Endodermal cell (in vitro differentiated cells): Measurements from ENCODE around the gene RNF150. TPM values are rescaled to one million over a fixed set of nuclear protein-coding genes. Genes with fewer than 3 reads are reported as not detected.

Experiments
- DNase-seq: peaks from one replicate; pipeline ENCODE4 v3.0.0-alpha.2; 2017
- H3K27ac ChIP-seq: 2 replicates; pipeline ENCODE4 v1.5.1; 2013; ENCODE audit warnings: mild to moderate bottlenecking, low read depth, low read length, moderate library complexity
- H3K27me3 ChIP-seq: 2 replicates; pipeline ENCODE4 v1.6.1; 2013; ENCODE audit warnings: mild to moderate bottlenecking, low read length, moderate library complexity; ENCODE audit not compliant: insufficient read depth, control insufficient read depth, poor library complexity, severe bottlenecking
- H3K36me3 ChIP-seq: 2 replicates; pipeline ENCODE4 v1.7.0; 2013; ENCODE audit warnings: mild to moderate bottlenecking, low read length, moderate library complexity; ENCODE audit not compliant: control insufficient read depth, insufficient read depth
- H3K4me1 ChIP-seq: one replicate; pipeline ENCODE4 v1.7.0; 2013; ENCODE audit warnings: low read length; ENCODE audit not compliant: control insufficient read depth, insufficient read depth
- H3K4me3 ChIP-seq: 2 replicates; pipeline ENCODE4 v1.5.1; 2013; ENCODE audit warnings: mild to moderate bottlenecking, low read length, moderate library complexity
- H3K9ac ChIP-seq: 2 replicates; pipeline ENCODE4 v1.6.1; 2013; ENCODE audit warnings: mild to moderate bottlenecking, low read length, moderate library complexity; ENCODE audit not compliant: poor library complexity, severe bottlenecking; ENCODE audit errors: extremely low read depth
- H3K9me3 ChIP-seq: 2 replicates; pipeline ENCODE4 v1.6.1; 2013; ENCODE audit warnings: mild to moderate bottlenecking, low read length, moderate library complexity; ENCODE audit not compliant: control insufficient read depth
- H3K27ac Mint-ChIP-seq: 2 replicates; pipeline ENCODE4 v1.8.0; 2020; ENCODE audit warnings: mixed read lengths
- H3K27me3 Mint-ChIP-seq: 2 replicates; pipeline ENCODE4 v1.8.0; 2021; ENCODE audit warnings: mild to moderate bottlenecking, mixed read lengths; ENCODE audit not compliant: insufficient read depth
- H3K36me3 Mint-ChIP-seq: 2 replicates; pipeline ENCODE4 v1.8.0; 2020; ENCODE audit warnings: low read depth, mixed read lengths
- H3K4me1 Mint-ChIP-seq: 2 replicates; pipeline ENCODE4 v1.8.0; 2020; ENCODE audit warnings: mixed read lengths
- H3K4me3 Mint-ChIP-seq: 2 replicates; pipeline ENCODE4 v1.8.0; 2020; ENCODE audit warnings: mild to moderate bottlenecking, moderate library complexity, mixed read lengths
- H3K9me3 Mint-ChIP-seq: 2 replicates; pipeline ENCODE4 v1.8.0; 2020; ENCODE audit warnings: mild to moderate bottlenecking, mixed read lengths
- WGBS, 2 experiments: methylation state at CpG; one replicate each; pipeline versions ENCODE4 v1.1.5 to v1.1.7; 2013; ENCODE audit warnings: missing lambda C conversion rate in 2 of 2, mixed read lengths in 1 of 2; ENCODE audit not compliant: insufficient coverage in 1 of 2, insufficient read length in 1 of 2; 5-methylcytosine and 5-hydroxymethylcytosine counted together
- total RNA-seq, 2 donors: library from RNA; stranded (reverse); fragmentation: NEBNext Ultra II Directional in 1 of 2; extraction: Animal tissue kit (Norgen Biotek cat#: 25700) in 1 of 2; gene quantifications; 2 replicates in 1 of 2; 3 replicates in 1 of 2; pipeline ENCODE4 v1.2.1, GENCODE V29; 2021
- TF ChIP-seq, protein P1 (sequence below): fragments of 200-600 bp; sonication (generic); conservative IDR thresholded peaks from 2 replicates; pipeline ENCODE4 v1.5.0; 2021; ENCODE audit warnings: antibody characterized with exemption, mild to moderate bottlenecking

The RNF150 gene
- total RNA-seq, 2 donors from 2014 or later: 8.2 to 10.4 TPM

DNA sequence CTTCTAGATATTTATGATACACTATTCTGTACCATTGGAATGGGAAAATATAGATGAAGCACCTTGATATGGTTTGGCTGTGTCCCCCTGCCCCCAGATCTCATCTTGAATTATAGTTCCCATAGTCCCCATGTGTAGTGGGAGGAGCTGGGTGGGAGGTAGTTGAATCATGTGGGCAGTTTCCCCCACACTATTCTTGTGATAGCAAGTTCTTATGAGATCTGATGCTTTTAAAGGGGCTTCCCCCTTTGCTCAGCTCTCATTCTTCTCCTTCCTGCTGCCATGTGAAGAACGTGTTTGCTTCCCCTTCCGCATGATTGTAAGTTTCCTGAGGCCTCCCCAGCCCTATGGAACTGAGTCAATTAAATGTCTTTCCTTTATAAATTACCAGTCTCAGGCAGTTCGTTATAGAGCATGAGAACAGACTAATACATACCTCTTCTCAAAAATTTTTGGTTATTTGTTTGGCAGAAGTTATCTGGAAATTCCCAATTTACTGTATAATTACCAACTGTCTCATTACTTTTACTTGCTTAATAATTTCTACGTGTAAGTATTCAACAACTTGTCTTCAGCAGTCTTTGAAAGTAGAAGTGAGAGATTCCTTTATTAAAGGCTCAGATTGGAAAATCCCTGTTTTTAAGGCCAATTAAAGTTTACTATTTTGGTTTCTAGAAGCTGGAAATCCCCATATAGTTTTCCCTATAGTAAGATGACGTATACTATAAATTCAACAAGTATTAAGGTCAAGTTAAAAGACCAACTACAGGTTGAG, 152.7 kb downstream of the RNF150 start:
- H3K4me3 Mint-ChIP-seq: no peak overlapping the region
- 85 to 88% methylated on average over 4 to 5 of the region's 5 CpGs for WGBS, 2 experiments
- Histone ChIP-seq H3K4me3 (no peak overlapping the region), H3K27ac (no peak overlapping the region), H3K27me3 (no peaks in the 10 kb centered on the region), H3K9me3 (no peaks in the 10 kb centered on the region), H3K9ac (no peak overlapping the region), H3K4me1 (no peaks in the 10 kb centered on the region), H3K36me3 (no peaks in the 10 kb centered on the region)
- H3K36me3 Mint-ChIP-seq: no peaks in the 10 kb centered on the region
- no peak for DNase-seq
- TF ChIP-seq, protein P1, sequence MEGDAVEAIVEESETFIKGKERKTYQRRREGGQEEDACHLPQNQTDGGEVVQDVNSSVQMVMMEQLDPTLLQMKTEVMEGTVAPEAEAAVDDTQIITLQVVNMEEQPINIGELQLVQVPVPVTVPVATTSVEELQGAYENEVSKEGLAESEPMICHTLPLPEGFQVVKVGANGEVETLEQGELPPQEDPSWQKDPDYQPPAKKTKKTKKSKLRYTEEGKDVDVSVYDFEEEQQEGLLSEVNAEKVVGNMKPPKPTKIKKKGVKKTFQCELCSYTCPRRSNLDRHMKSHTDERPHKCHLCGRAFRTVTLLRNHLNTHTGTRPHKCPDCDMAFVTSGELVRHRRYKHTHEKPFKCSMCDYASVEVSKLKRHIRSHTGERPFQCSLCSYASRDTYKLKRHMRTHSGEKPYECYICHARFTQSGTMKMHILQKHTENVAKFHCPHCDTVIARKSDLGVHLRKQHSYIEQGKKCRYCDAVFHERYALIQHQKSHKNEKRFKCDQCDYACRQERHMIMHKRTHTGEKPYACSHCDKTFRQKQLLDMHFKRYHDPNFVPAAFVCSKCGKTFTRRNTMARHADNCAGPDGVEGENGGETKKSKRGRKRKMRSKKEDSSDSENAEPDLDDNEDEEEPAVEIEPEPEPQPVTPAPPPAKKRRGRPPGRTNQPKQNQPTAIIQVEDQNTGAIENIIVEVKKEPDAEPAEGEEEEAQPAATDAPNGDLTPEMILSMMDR: no peak
- no peaks in the 10 kb centered on the region for H3K4me1 Mint-ChIP-seq
- H3K27me3 Mint-ChIP-seq: no peaks in the 10 kb centered on the region
- H3K27ac Mint-ChIP-seq: no peak overlapping the region
- no peaks in the 10 kb centered on the region for H3K9me3 Mint-ChIP-seq

DNA sequence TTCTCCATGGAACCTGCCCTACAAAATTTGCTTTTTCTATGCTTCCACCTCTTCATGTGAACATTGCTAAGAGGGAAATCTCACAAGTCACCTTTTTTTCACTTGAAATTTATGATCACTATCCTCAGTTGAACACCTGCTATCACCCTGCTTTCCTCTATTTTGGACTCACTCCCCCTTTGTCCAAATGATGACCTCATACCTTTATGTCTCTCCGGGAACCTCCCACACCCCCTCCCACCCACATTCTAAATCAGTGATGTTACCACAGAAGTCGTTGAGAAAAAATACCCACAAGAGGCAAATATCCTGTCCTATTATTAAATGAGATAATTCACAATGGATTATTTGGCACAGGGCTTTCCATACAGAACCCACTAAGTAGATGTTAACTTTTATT, 156.5 kb downstream of the RNF150 start:
- no peaks in the 10 kb centered on the region for H3K27me3 ChIP-seq
- DNase-seq: no peak
- no peaks in the 10 kb centered on the region for H3K36me3 ChIP-seq
- no peaks in the 10 kb centered on the region for H3K4me1 Mint-ChIP-seq
- H3K4me3 Mint-ChIP-seq: no peak overlapping the region
- no peak overlapping the region for H3K27ac Mint-ChIP-seq
- H3K27me3 Mint-ChIP-seq: no peaks in the 10 kb centered on the region
- H3K9ac ChIP-seq: no peak overlapping the region
- no peak overlapping the region for H3K27ac ChIP-seq
- H3K4me1 ChIP-seq: no peaks in the 10 kb centered on the region
- TF ChIP-seq, protein P1: no peak
- H3K36me3 Mint-ChIP-seq: no peaks in the 10 kb centered on the region
- WGBS, 2 experiments: 86 to 91% methylated on average over 1 to 2 of the region's 2 CpGs
- no peaks in the 10 kb centered on the region for H3K9me3 Mint-ChIP-seq
- H3K4me3 ChIP-seq: no peak overlapping the region
- H3K9me3 ChIP-seq: no peaks in the 10 kb centered on the region

DNA sequence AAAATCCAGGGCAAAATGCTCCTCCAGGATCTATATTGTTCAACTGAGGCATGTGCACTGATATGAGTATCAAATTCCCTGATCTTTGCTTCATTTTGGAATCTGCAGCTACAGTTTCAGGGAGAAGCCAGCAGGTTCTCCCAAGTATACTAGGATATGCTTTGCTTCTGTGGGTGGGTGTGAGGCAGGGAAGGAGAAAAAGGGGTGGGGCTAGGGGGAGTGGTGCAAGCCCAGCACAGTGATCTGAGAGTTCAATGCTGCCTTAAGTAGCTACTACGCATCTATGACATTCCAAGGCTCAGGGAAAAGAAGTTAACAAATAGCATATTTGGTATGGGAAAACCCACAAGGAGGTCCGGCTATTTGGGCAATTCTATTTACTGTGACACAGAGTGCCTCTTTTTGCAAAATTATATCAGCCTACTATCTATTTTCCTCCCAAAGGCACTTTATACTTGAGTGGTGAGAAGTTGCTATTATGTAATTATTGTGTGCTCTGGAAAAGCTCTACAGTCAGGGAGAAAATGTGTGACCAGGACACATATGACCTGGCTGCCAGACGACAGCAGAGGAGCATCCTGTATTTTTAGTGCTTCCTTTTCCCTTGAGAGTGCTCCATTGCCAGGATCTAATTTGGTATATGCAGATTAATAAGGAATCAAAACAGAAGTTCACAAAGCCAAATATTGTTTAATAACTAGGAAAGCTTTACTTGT, 162.0 kb downstream of the RNF150 start:
- peak; percentile 58 for DNase-seq
- H3K27ac ChIP-seq: no peak overlapping the region
- no peaks in the 10 kb centered on the region for H3K36me3 Mint-ChIP-seq
- no peaks in the 10 kb centered on the region for H3K4me1 ChIP-seq
- no peaks in the 10 kb centered on the region for H3K4me1 Mint-ChIP-seq
- no peak overlapping the region for H3K4me3 Mint-ChIP-seq
- no peak overlapping the region for H3K9ac ChIP-seq
- H3K9me3 ChIP-seq: no peaks in the 10 kb centered on the region
- H3K27me3 ChIP-seq: no peaks in the 10 kb centered on the region
- H3K27me3 Mint-ChIP-seq: no peaks in the 10 kb centered on the region
- H3K4me3 ChIP-seq: no peak overlapping the region
- 88 to 90% methylated on average over 1 to 3 of the region's 3 CpGs for WGBS, 2 experiments
- H3K27ac Mint-ChIP-seq: no peak overlapping the region
- no peaks in the 10 kb centered on the region for H3K9me3 Mint-ChIP-seq
- no peaks in the 10 kb centered on the region for H3K36me3 ChIP-seq
- TF ChIP-seq, protein P1: no peak
